Measurements from ENCODE around the gene MIDN.

Gene MIDN

GRCh38 chr19:1270213-1270853, 21.9 kb downstream of the MIDN start:
- DNase-seq (ENCODE audit: low read depth in 3 of 3), result no peak

- DNase-seq (ENCODE audit: low read depth in 3 of 3), result no peak
These were observed 22.6 kb downstream of the MIDN start for GRCh38 chr19:1270854-1271527.

- no peak for DNase-seq (ENCODE audit: low read depth in 3 of 3)
These were observed 23.4 kb downstream of the MIDN start for GRCh38 chr19:1271528-1272422.

GRCh38 chr19:1272423-1273262, 24.3 kb downstream of the MIDN start:
- no peak for DNase-seq (ENCODE audit: low read depth in 3 of 3)

- DNase-seq (ENCODE audit: low read depth in 3 of 3), result no peak
These were observed 25.1 kb downstream of the MIDN start for GRCh38 chr19:1273263-1274041.

GRCh38 chr19:1274081-1274851, 25.9 kb downstream of the MIDN start:
- no peak for DNase-seq (ENCODE audit: low read depth in 3 of 3)

GRCh38 chr19:1274852-1275259, 26.5 kb downstream of the MIDN start:
- DNase-seq (ENCODE audit: low read depth in 3 of 3), result no peak

GRCh38 chr19:1275260-1275975, 27.0 kb downstream of the MIDN start, which contains the start of gene FAM174C:
Gene FAM174C (plus strand): TSS chr19:1275530. CDS start chr19:1275550, 20 bp downstream.
- peak; percentile 91 to 97 (median 94) for DNase-seq (ENCODE audit: low read depth in 3 of 3)

GRCh38 chr19:1275976-1276627, 27.7 kb downstream of the MIDN start:
- DNase-seq (ENCODE audit: low read depth in 3 of 3), result no peak

GRCh38 chr19:1276628-1277022, 28.2 kb downstream of the MIDN start:
- DNase-seq (ENCODE audit: low read depth in 3 of 3), result no peak

GRCh38 chr19:1277061-1277460, 28.7 kb downstream of the MIDN start:
- DNase-seq (ENCODE audit: low read depth in 3 of 3), result no peak

GRCh38 chr19:1278074-1278473, 29.7 kb downstream of the MIDN start:
- DNase-seq (ENCODE audit: low read depth in 3 of 3), result no peak

GRCh38 chr19:1278713-1279660, 30.6 kb downstream of the MIDN start:
- DNase-seq (ENCODE audit: low read depth in 3 of 3), result no peak

GRCh38 chr19:1279782-1280341, 31.5 kb downstream of the MIDN start:
- peak; percentile 60 to 79 (median 60) for DNase-seq (ENCODE audit: low read depth in 3 of 3)

GRCh38 chr19:1280636-1281568, 32.5 kb downstream of the MIDN start:
- DNase-seq (ENCODE audit: low read depth in 3 of 3), result no peak

Data from stimulated activated CD4-positive, alpha-beta T cell treated with anti-CD3 and anti-CD28 coated beads, TNF-alpha, amount 100 ng/mL, for 24 hours (primary cell).